GM12891 (cell line): ENCODE results near the gene FMN1.

Source experiments
- DNase-seq: peaks from one replicate; pipeline ENCODE4 v3.0.0; 2011; ENCODE audit warnings: low spot score; ENCODE audit not compliant: insufficient read length
- FAIRE-seq: peaks from 2 replicates; lab custom pipeline; 2011; peaks lifted over from hg19 to GRCh38; lab: Jason Lieb, UNC
- PAX5 ChIP-seq: IDR thresholded peaks from 2 replicates; pipeline ENCODE4 v1.6.1; 2011; ENCODE audit warnings: low read length, moderate library complexity, mild to moderate bottlenecking; ENCODE audit not compliant: insufficient read depth, severe bottlenecking
- POLR2A ChIP-seq: IDR thresholded peaks from 2 replicates; pipeline ENCODE4 v1.6.1; 2011; ENCODE audit warnings: low read depth, low read length, control low read depth
- POLR2AphosphoS5 ChIP-seq: IDR thresholded peaks from 2 replicates; pipeline ENCODE4 v1.6.1; 2011; ENCODE audit warnings: low read depth, low read length, control low read depth
- POU2F2 ChIP-seq: IDR thresholded peaks from 2 replicates; pipeline ENCODE4 v1.6.1; 2011; ENCODE audit warnings: low read depth, mild to moderate bottlenecking, control low read depth, low read length, moderate library complexity
- SPI1 ChIP-seq: IDR thresholded peaks from 2 replicates; pipeline ENCODE4 v1.6.1; 2011; ENCODE audit warnings: low read depth, low read length, control low read depth
- TAF1 ChIP-seq: IDR thresholded peaks from 2 replicates; pipeline ENCODE4 v1.6.1; 2011; ENCODE audit warnings: low read depth, low read length, control low read depth

FMN1 gene

DNA sequence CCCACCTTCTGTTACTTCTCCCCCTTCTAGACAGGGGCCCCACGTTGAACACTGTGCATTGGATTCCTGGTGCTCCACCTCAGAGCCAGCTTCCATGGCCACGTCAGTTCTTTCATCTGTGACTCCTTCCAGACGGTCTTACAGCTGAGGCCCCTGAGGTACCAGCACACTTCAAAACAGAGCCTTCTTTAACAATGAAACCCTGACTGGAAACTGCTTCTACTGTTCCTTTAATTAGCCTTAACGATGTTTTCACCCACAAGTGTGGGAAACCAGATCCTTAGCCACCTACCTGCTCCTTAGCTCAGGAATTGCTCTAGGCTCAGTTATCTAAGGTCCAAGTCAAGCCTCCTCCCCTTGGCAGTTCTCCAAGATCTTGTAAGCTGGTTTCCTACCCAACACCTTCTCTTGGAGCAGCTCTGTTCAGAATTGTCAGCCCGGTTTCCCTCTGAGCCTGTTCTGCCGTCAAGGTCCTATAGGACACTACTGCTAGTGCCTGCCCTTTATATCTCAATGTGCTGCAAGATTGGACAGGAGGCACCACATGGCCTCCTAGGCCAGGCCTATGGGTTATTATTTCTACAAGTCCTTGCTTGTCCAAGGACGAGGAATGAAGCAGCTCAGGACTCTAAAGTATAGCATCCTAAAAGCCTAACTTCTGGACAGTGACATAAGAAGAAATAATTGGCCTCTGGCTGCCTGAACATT, 80.7 kb downstream of the FMN1 start:
- FAIRE-seq: no peak
- DNase-seq: no peak
- TF ChIP-seq POLR2A (no peak), TAF1 (no peak), PAX5 (no peak)

DNA sequence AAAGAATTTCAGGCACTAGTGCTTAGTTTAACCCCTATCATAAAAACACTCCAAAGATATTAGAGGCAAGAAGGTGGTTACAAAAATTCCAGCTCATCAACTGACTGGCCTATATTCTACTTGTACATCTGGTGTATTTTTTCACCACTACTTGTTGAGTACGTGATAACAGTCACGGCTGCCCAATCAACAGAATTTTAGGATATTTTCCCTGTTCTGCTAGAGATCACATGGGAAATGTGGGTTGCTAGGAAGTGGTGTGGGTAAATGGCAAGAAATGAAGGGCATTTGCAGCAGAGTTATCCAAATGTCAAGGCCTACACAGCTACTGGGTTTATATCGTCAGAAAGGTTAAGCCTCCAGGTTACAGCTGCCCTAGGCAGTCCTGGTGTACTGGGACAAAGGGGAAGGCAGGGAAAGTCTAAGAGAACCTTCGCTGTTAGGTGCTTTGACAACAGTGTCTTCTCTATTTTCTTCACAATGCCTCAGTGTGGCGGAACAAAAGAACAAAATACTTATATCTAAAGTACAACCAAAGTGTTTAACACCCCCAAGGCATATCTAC, 81.9 kb downstream of the FMN1 start:
- DNase-seq (no peak), FAIRE-seq (no peak)
- TF ChIP-seq POU2F2 (no peak), POLR2AphosphoS5 (no peak), TAF1 (no peak), PAX5 (no peak), POLR2A (no peak), SPI1 (no peak)

DNA sequence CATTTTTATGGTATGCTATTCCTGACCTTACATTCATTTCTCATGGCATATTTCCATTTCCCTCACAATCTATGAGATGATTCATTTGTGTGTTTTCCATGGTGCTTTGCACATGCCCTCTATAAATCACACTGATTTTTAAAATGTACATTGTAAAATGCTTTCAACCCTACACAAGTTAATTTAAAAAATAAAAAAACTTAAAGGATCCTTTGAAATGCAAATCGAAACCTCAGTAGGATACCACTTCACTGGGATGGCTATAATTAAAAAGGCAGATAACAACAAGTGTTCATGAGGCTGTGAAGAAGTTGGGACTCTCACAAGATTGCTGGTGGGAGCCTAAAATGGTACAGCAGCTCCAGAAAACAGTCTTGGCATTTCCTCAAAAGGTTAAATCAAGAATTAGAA, 83.5 kb downstream of the FMN1 start:
- no peak for FAIRE-seq
- no peak for DNase-seq
- no peak for TF ChIP-seq POU2F2

DNA sequence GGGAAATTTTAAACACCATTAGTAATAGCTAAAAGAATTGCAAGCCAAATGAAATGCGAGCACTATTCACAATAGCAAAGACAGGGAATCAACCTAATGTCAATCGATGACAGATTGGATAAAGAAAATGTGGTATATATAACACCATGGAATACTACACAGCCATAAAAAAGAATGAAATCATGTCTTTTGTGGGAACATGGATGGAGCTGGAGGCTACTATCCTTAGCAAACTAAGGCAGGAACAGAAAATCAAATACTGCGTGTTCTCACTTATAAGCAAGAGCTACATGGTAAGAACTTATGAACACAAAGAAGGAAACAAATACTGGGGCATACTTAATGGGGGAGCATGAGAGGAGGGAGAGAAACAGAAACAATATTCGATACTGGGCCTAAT, 85.2 kb downstream of the FMN1 start:
- DNase-seq (no peak), FAIRE-seq (no peak)
- TF ChIP-seq POU2F2 (no peak), TAF1 (no peak), SPI1 (no peak), POLR2AphosphoS5 (no peak), PAX5 (no peak), POLR2A (no peak)

DNA sequence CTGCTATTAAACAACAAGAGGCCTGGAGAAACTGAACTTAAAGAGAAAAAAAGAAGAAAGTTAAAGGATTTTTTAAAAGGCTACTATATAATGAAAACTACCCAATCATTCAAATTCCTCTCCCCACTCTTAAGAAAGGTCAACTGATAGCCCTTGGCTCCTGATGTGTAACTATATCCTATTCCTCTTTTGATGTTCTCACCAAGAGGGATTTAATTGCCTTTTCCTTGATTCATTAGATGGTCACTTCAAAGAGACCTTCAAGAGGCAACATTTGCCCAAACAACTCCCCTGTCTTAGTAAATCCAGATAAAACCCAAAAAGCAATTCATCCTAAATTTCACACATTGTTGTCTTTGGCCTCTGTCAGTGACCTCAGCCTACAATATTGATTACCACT, 86.0 kb downstream of the FMN1 start:
- TF ChIP-seq PAX5: no peak
- no peak for TF ChIP-seq POLR2AphosphoS5
- no peak for TF ChIP-seq TAF1
- no peak for TF ChIP-seq POLR2A
- no peak for TF ChIP-seq SPI1
- TF ChIP-seq POU2F2: no peak
- FAIRE-seq: no peak
- DNase-seq: no peak

DNA sequence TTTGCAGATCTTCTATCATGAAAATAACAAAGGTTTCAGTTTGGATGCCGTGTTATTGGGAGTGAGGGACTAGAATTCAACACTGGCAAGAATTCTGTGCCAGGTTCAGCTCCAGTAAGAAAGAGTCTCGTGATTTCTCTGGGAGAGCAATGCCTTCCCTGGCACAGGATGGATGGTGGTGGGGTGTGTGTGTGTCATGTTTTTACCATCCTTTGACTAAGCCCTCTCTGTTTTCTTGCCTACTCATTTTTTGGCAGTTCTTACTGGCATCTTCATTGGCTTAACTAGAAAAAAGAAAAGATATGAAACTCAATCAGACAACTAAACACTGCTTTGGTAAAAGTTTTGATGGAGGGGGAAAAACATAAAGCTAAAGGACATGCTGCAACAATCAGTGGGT, 86.6 kb downstream of the FMN1 start:
- DNase-seq (no peak), FAIRE-seq (no peak)
- TF ChIP-seq POLR2A: no peak
- no peak for TF ChIP-seq PAX5
- no peak for TF ChIP-seq POU2F2
- no peak for TF ChIP-seq POLR2AphosphoS5
- no peak for TF ChIP-seq SPI1
- no peak for TF ChIP-seq TAF1

DNA sequence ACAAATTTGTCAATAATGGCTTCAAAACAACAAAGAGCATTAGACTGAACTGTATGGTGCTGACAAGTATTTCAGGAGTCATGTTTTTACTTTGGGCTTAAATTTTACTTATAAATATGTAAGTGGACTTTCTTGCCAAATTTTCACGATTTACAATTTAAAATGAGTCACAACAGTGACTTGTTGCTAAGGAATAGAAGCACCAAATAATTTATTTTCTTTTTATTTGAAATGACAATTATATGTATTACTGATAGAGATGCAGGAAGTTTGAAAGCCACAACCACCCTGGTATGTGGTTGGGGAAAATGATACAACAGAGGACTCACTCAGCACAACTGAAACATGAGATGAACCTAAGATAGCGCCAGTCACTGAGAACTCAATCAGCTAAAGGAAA, 90.3 kb downstream of the FMN1 start:
- TF ChIP-seq PAX5: no peak
- TF ChIP-seq POLR2A: no peak
- TF ChIP-seq POU2F2: no peak
- TF ChIP-seq TAF1: no peak
- TF ChIP-seq SPI1: no peak
- TF ChIP-seq POLR2AphosphoS5: no peak
- DNase-seq: no peak
- FAIRE-seq: no peak

DNA sequence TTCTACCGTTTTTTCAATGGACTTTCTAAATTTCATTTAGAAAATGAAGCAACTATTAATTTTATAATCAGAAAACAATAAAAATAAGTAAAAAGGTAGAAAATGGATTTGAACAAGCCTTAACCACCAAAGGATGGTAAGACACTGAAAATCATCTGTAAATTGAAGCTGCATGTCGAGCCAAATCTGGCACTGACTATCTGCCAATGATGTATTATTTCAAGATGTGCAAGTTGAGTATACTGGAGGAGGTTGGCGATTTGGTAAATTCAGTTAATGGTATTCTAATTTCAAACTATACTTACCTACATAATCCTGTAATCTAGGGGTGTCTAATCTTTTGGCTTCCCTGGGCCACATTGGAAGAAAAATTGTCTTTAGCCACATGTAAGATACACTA, 93.5 kb downstream of the FMN1 start:
- TF ChIP-seq PAX5: no peak
- no peak for TF ChIP-seq POLR2A
- no peak for TF ChIP-seq POLR2AphosphoS5
- TF ChIP-seq POU2F2: no peak
- TF ChIP-seq TAF1: no peak
- no peak for TF ChIP-seq SPI1
- FAIRE-seq (no peak), DNase-seq (no peak)

DNA sequence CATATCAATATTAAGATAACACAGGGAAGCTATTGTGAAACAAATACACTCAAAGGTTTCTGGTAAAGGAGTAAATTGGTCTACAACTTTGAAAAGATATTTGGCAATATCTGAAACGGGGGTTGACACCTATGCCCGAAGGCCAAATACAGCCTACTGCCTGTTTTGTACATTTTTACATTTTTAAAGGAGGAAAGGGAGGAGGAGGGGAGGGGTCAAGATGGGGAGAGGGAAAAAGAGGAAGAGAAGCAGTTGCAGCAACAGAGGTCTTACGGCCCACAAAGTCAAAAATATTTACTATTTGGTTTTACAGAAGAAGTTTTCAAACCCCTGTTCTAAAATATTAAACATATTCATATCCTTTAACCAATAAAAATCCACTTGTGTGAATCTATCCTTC, 94.2 kb downstream of the FMN1 start:
- DNase-seq (no peak), FAIRE-seq (no peak)
- TF ChIP-seq SPI1: no peak
- TF ChIP-seq POLR2A: no peak
- no peak for TF ChIP-seq POLR2AphosphoS5
- TF ChIP-seq PAX5: no peak
- no peak for TF ChIP-seq POU2F2
- no peak for TF ChIP-seq TAF1

DNA sequence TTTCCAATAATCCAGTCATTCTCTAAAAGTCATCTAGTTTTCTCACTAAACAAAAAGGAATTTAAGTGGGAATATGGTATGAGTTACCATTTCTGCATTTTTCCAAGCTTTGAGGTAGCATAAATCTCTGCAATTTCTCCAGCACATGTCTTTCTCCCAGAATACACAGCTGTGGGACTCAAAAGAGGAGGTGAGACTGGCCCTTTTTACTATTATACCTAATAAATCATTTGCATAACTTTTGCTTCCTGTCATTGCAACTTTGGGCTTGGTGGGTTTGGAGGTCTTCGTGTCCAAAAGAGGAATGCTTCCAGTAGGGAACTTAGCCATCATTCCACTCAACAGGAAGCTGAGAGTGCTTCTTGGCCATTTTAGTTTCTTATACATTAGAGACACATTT, 94.8 kb downstream of the FMN1 start:
- DNase-seq (no peak), FAIRE-seq (no peak)
- TF ChIP-seq POLR2A: no peak
- TF ChIP-seq SPI1: no peak
- TF ChIP-seq TAF1: no peak
- TF ChIP-seq POU2F2: no peak
- no peak for TF ChIP-seq POLR2AphosphoS5
- no peak for TF ChIP-seq PAX5

DNA sequence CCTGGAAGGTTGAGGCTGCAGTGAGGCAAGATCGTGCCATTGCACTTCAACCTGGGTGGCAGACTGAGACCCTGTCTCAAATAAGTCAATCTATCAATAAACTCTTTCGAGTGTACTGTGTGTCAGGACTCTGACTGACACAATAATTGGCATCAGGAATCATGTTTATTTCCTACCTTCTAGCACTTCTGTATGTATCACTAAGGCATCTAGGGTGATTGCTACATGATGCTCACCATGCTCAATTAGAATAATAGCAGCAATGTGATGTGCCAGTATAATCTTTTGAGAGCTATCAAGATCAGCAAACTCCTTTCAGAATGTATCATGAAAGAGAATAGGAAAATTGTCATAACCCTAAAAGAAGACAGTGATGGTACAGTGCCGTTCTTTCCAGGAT, 95.3 kb downstream of the FMN1 start:
- no peak for FAIRE-seq
- no peak for DNase-seq

More for the DNA sequence above, 95.3 kb downstream of the FMN1 start:
- TF ChIP-seq POLR2A (no peak), POU2F2 (no peak), SPI1 (no peak), TAF1 (no peak), POLR2AphosphoS5 (no peak), PAX5 (no peak)
